HEK293 (cell line): ENCODE results near the gene RIC3.

Experiments used
- RBAK ChIP-seq: fragments of 450-650 bp; formaldehyde crosslinking; IDR thresholded peaks from 2 replicates; pipeline ENCODE4 v1.5.1; 2016; ENCODE audit warnings: missing biosample characterization, missing genetic modification characterization
- ZNF132 ChIP-seq: fragments of 450-650 bp; formaldehyde crosslinking; IDR thresholded peaks from 2 replicates; pipeline ENCODE4 v1.5.1; 2017; ENCODE audit warnings: missing biosample characterization, missing genetic modification characterization, borderline replicate concordance
- ZNF175 ChIP-seq: fragments of 450-650 bp; formaldehyde crosslinking; IDR thresholded peaks from 2 replicates; pipeline ENCODE4 v1.5.1; 2016; ENCODE audit warnings: missing biosample characterization, missing genetic modification characterization
- ZNF23 ChIP-seq: fragments of 450-650 bp; formaldehyde crosslinking; IDR thresholded peaks from 2 replicates; pipeline ENCODE4 v1.5.1; 2016; ENCODE audit warnings: missing biosample characterization, missing genetic modification characterization, borderline replicate concordance
- ZNF292 ChIP-seq: fragments of 450-650 bp; formaldehyde crosslinking; IDR thresholded peaks from 2 replicates; pipeline ENCODE4 v1.5.1; 2016; ENCODE audit warnings: low read depth, missing biosample characterization, missing genetic modification characterization, borderline replicate concordance
- ZNF341 ChIP-seq: fragments of 450-650 bp; formaldehyde crosslinking; IDR thresholded peaks from 2 replicates; pipeline ENCODE4; 2016; ENCODE audit warnings: low read depth, missing biosample characterization, missing genetic modification characterization
- ZNF391 ChIP-seq: fragments of 450-650 bp; formaldehyde crosslinking; IDR thresholded peaks from 2 replicates; pipeline ENCODE4 v1.5.1; 2016; ENCODE audit warnings: low read depth, missing biosample characterization, missing genetic modification characterization, borderline replicate concordance
- ZNF544 ChIP-seq: fragments of 450-650 bp; formaldehyde crosslinking; IDR thresholded peaks from 2 replicates; pipeline ENCODE4 v1.5.0; 2017; ENCODE audit warnings: missing biosample characterization, missing genetic modification characterization
- ZNF549 ChIP-seq: fragments of 450-650 bp; IDR thresholded peaks from 2 replicates; pipeline ENCODE4 v1.5.1; 2018; ENCODE audit warnings: missing biosample characterization, missing genetic modification characterization, mild to moderate bottlenecking, inconsistent platforms, moderate library complexity
- TF ChIP-seq, protein P1 (sequence below): fragments of 450-650 bp; formaldehyde crosslinking; IDR thresholded peaks from 2 replicates; pipeline ENCODE4 v1.5.1; 2016; ENCODE audit warnings: missing biosample characterization, missing genetic modification characterization
- TF ChIP-seq, protein P2 (sequence below): fragments of 450-650 bp; formaldehyde crosslinking; IDR thresholded peaks from 2 replicates; pipeline ENCODE4 v1.5.1; 2016; ENCODE audit warnings: missing biosample characterization, missing genetic modification characterization
- TF ChIP-seq, protein P3 (sequence below): fragments of 450-650 bp; formaldehyde crosslinking; conservative IDR thresholded peaks from 2 replicates; pipeline ENCODE4 v1.5.1; 2016; ENCODE audit warnings: low read depth, missing biosample characterization, missing genetic modification characterization
- TF ChIP-seq, protein P4 (sequence below): fragments of 450-650 bp; formaldehyde crosslinking; IDR thresholded peaks from 2 replicates; pipeline ENCODE4 v1.5.1; 2016; ENCODE audit warnings: missing biosample characterization, missing genetic modification characterization
- TF ChIP-seq, protein P5 (sequence below): sonication (generic); formaldehyde crosslinking; IDR thresholded peaks from 2 replicates; pipeline ENCODE4 v1.8.1; 2022; ENCODE audit warnings: mild to moderate bottlenecking, moderate library complexity, missing genetic modification reagents

DNA sequence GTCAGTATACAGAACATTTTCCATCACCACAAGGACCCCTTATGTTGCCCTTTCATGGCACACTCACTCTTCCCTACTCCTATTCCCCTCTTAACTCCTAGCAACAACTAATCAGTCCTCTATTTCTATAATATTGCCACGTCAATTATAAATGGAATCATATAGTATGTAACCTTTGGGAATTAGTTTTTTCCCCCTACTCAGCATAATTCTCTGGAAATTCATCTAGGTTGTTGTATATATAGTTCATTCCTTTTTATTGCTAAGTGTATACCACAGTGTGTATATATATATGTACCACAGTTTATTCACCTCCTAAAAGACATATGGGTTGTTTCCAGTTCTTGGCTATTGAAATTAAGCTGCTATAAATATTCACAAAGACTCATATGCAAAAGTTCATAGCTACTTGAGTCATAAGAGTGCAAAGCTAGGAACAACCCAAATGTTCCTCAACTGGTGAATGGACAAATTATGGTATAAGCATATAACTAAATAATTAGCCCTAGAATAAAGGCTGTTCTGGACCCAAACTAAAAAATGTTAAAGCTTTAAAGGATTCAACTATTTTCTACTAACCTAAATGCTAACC, 46.6 kb downstream of the RIC3 start:
- TF ChIP-seq, protein P1, sequence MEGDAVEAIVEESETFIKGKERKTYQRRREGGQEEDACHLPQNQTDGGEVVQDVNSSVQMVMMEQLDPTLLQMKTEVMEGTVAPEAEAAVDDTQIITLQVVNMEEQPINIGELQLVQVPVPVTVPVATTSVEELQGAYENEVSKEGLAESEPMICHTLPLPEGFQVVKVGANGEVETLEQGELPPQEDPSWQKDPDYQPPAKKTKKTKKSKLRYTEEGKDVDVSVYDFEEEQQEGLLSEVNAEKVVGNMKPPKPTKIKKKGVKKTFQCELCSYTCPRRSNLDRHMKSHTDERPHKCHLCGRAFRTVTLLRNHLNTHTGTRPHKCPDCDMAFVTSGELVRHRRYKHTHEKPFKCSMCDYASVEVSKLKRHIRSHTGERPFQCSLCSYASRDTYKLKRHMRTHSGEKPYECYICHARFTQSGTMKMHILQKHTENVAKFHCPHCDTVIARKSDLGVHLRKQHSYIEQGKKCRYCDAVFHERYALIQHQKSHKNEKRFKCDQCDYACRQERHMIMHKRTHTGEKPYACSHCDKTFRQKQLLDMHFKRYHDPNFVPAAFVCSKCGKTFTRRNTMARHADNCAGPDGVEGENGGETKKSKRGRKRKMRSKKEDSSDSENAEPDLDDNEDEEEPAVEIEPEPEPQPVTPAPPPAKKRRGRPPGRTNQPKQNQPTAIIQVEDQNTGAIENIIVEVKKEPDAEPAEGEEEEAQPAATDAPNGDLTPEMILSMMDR (tag by site-specific recombination): no peak
- TF ChIP-seq ZNF341 (no peak), ZNF544 (no peak), ZNF549 (tag by site-specific recombination) (no peak), ZNF175 (tag by site-specific recombination) (no peak), ZNF23 (tag by site-specific recombination) (no peak), RBAK (tag by site-specific recombination) (no peak), ZNF132 (tag by site-specific recombination) (no peak), ZNF292 (no peak), ZNF391 (tag by site-specific recombination) (no peak)
- TF ChIP-seq, protein P2, sequence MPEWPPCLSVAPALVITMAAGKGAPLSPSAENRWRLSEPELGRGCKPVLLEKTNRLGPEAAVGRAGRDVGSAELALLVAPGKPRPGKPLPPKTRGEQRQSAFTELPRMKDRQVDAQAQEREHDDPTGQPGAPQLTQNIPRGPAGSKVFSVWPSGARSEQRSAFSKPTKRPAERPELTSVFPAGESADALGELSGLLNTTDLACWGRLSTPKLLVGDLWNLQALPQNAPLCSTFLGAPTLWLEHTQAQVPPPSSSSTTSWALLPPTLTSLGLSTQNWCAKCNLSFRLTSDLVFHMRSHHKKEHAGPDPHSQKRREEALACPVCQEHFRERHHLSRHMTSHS (tag by site-specific recombination): no peak
- TF ChIP-seq, protein P3, sequence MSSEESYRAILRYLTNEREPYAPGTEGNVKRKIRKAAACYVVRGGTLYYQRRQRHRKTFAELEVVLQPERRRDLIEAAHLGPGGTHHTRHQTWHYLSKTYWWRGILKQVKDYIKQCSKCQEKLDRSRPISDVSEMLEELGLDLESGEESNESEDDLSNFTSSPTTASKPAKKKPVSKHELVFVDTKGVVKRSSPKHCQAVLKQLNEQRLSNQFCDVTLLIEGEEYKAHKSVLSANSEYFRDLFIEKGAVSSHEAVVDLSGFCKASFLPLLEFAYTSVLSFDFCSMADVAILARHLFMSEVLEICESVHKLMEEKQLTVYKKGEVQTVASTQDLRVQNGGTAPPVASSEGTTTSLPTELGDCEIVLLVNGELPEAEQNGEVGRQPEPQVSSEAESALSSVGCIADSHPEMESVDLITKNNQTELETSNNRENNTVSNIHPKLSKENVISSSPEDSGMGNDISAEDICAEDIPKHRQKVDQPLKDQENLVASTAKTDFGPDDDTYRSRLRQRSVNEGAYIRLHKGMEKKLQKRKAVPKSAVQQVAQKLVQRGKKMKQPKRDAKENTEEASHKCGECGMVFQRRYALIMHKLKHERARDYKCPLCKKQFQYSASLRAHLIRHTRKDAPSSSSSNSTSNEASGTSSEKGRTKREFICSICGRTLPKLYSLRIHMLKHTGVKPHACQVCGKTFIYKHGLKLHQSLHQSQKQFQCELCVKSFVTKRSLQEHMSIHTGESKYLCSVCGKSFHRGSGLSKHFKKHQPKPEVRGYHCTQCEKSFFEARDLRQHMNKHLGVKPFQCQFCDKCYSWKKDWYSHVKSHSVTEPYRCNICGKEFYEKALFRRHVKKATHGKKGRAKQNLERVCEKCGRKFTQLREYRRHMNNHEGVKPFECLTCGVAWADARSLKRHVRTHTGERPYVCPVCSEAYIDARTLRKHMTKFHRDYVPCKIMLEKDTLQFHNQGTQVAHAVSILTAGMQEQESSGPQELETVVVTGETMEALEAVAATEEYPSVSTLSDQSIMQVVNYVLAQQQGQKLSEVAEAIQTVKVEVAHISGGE: no peak
- TF ChIP-seq, protein P4, sequence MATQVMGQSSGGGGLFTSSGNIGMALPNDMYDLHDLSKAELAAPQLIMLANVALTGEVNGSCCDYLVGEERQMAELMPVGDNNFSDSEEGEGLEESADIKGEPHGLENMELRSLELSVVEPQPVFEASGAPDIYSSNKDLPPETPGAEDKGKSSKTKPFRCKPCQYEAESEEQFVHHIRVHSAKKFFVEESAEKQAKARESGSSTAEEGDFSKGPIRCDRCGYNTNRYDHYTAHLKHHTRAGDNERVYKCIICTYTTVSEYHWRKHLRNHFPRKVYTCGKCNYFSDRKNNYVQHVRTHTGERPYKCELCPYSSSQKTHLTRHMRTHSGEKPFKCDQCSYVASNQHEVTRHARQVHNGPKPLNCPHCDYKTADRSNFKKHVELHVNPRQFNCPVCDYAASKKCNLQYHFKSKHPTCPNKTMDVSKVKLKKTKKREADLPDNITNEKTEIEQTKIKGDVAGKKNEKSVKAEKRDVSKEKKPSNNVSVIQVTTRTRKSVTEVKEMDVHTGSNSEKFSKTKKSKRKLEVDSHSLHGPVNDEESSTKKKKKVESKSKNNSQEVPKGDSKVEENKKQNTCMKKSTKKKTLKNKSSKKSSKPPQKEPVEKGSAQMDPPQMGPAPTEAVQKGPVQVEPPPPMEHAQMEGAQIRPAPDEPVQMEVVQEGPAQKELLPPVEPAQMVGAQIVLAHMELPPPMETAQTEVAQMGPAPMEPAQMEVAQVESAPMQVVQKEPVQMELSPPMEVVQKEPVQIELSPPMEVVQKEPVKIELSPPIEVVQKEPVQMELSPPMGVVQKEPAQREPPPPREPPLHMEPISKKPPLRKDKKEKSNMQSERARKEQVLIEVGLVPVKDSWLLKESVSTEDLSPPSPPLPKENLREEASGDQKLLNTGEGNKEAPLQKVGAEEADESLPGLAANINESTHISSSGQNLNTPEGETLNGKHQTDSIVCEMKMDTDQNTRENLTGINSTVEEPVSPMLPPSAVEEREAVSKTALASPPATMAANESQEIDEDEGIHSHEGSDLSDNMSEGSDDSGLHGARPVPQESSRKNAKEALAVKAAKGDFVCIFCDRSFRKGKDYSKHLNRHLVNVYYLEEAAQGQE (tag by site-specific recombination): no peak
- TF ChIP-seq, protein P5, sequence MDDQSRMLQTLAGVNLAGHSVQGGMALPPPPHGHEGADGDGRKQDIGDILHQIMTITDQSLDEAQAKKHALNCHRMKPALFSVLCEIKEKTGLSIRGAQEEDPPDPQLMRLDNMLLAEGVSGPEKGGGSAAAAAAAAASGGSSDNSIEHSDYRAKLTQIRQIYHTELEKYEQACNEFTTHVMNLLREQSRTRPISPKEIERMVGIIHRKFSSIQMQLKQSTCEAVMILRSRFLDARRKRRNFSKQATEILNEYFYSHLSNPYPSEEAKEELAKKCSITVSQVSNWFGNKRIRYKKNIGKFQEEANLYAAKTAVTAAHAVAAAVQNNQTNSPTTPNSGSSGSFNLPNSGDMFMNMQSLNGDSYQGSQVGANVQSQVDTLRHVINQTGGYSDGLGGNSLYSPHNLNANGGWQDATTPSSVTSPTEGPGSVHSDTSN (CRISPR knock-in tag): no peak
